Kidney (tissue), 14 donors: ENCODE data around the gene PKD2L1. TPM values are rescaled to one million over a fixed set of nuclear protein-coding genes. Genes with fewer than 3 reads are reported as not detected.

Experiments
- DNase-seq, 5 donors: peaks; one replicate each; pipeline ENCODE4 v3.0.0-alpha.2; 2013 to 2020
- FAIRE-seq: peaks from 2 replicates; lab custom pipeline; 2012; peaks lifted over from hg19 to GRCh38; lab: Jason Lieb, UNC
- H3K27ac ChIP-seq, 2 donors: one replicate each; pipeline ENCODE4 v1.7.0; 2013; ENCODE audit warnings: low read depth in 2 of 2, low read length in 2 of 2, inconsistent platforms in 1 of 2
- H3K27me3 ChIP-seq: one replicate; pipeline ENCODE4 v1.7.1; 2013; ENCODE audit warnings: low read length, inconsistent platforms; ENCODE audit not compliant: control insufficient read depth, insufficient read depth
- H3K36me3 ChIP-seq, 3 donors: one replicate each; pipeline versions ENCODE4 v1.7.0 to v1.7.1; 2013; ENCODE audit warnings: low read length in 3 of 3, control low read depth in 1 of 3, inconsistent platforms in 1 of 3; ENCODE audit not compliant: insufficient read depth in 3 of 3, control insufficient read depth in 2 of 3
- H3K4me1 ChIP-seq, 3 donors: one replicate each; pipeline versions ENCODE4 v1.7.0 to v1.7.1; 2013; ENCODE audit warnings: low read length in 3 of 3, inconsistent platforms in 1 of 3, low read depth in 1 of 3; ENCODE audit not compliant: control insufficient read depth in 2 of 3, insufficient read depth in 2 of 3
- H3K4me3 ChIP-seq, 3 donors: one replicate each; pipeline versions ENCODE4 v1.7.0 to v1.8.1; 2013; ENCODE audit warnings: low read length in 3 of 3, control low read depth in 1 of 3, inconsistent platforms in 1 of 3
- H3K9ac ChIP-seq, 3 donors: one replicate each; pipeline versions ENCODE4 v1.7.0 to v1.7.1; 2013; ENCODE audit warnings: low read length in 3 of 3, control low read depth in 1 of 3, inconsistent platforms in 1 of 3
- H3K9me3 ChIP-seq, 3 donors: one replicate each; pipeline versions ENCODE4 v1.7.0 to v1.7.1; 2013; ENCODE audit warnings: low read length in 3 of 3, control low read depth in 1 of 3, inconsistent platforms in 1 of 3; ENCODE audit not compliant: control insufficient read depth in 2 of 3, insufficient read depth in 1 of 3
- intact Hi-C: fragments of 100-400 bp; cut with DNase I; formaldehyde crosslinking; loops from one replicate; pipeline ENCODE4 v1.11.1; 2022
- polyA plus RNA-seq: library from polyadenylated mRNA; stranded (reverse); fragments of 350-450 nt; fragmentation: Illumina TruSeq; extraction: RNeasy Lipid Tissue Mini Kit (QIAGEN cat#74804); gene quantifications from one replicate; pipeline ENCODE4 v1.2.3, GENCODE V29; 2014; ENCODE audit warnings: low read depth, low replicate concordance; ENCODE audit not compliant: insufficient read depth
- total RNA-seq: library from RNA; stranded (reverse); fragmentation: NEBNext Ultra II Directional; extraction: Animal tissue kit (Norgen Biotek cat#: 25700); gene quantifications from one replicate; pipeline ENCODE4 v1.2.1, GENCODE V29; 2021
- TF ChIP-seq, protein P1 (sequence below): IDR thresholded peaks from 3 replicates; pipeline ENCODE4 v1.5.1; 2012; ENCODE audit warnings: mild to moderate bottlenecking, moderate library complexity, borderline replicate concordance; ENCODE audit not compliant: insufficient read depth; ENCODE audit errors: extremely low read depth
- donor health status: control.
- donor health status: control.
- donor health status: control.
- donor health status: control.
- donor health status: control.
- donor health status: DM: yes; HTN: yes; CAD: no.
- donor health status: Normal renal cell carcinoma (clear cell type).

The PKD2L1 gene
- total and polyA plus RNA-seq, 2 donors from 2014 or later = 0.17 TPM; not detected in 1

DNA sequence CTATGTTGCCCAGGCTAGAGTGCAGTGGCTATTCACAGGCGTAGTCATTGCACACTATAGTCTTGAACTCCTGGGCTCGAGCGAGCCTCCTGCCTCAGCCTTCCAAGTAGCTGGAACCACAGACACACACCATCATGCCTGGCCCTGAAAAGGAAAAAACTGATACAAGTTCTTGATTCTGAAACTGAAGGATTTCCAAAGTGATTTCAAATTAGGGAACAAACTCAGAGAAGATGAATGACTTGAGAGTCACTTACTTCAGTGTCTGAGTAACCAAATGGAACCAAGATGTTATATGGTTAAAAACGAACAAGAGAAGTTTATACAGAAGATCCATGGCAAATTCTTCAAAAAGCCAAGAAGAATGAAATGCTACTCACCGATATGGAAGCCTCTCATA, 77.0 kb downstream of the PKD2L1 start:
- H3K4me3 ChIP-seq = no peak overlapping the region
- peaks cover 5 to 40% (median 25%) of the 10 kb centered on the region in 3 donors for H3K36me3 ChIP-seq
- H3K27ac ChIP-seq = no peak overlapping the region
- H3K4me1 ChIP-seq = no peaks in the 10 kb centered on the region
- no peak for FAIRE-seq
- no peaks in the 10 kb centered on the region for H3K9me3 ChIP-seq
- no peaks in the 10 kb centered on the region for H3K27me3 ChIP-seq
- intact Hi-C loops = no loop called here
- no peak for DNase-seq
- no peak overlapping the region for H3K9ac ChIP-seq
- TF ChIP-seq, protein P1, sequence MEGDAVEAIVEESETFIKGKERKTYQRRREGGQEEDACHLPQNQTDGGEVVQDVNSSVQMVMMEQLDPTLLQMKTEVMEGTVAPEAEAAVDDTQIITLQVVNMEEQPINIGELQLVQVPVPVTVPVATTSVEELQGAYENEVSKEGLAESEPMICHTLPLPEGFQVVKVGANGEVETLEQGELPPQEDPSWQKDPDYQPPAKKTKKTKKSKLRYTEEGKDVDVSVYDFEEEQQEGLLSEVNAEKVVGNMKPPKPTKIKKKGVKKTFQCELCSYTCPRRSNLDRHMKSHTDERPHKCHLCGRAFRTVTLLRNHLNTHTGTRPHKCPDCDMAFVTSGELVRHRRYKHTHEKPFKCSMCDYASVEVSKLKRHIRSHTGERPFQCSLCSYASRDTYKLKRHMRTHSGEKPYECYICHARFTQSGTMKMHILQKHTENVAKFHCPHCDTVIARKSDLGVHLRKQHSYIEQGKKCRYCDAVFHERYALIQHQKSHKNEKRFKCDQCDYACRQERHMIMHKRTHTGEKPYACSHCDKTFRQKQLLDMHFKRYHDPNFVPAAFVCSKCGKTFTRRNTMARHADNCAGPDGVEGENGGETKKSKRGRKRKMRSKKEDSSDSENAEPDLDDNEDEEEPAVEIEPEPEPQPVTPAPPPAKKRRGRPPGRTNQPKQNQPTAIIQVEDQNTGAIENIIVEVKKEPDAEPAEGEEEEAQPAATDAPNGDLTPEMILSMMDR = no peak

DNA sequence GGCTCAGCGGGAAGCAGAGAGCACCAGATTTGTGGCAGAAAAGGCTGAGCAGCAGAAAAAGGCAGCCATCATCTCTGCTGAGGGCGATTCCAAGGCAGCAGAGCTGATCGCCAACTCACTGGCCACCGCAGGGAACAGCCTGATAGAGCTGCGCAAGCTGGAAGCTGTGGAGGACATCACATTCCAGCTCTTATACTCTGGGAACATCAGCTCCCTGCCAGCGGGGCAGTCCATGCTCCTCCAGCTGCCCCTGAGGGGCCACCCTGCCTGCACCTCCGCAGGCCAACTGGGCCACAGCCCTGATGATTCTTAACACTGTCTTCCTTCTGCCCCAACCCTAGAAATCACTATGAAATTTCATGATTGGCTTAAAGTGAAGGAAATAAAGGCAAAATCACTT, 81.2 kb downstream of the PKD2L1 start:
- FAIRE-seq (no peak), DNase-seq (no peak)
- Histone ChIP-seq H3K36me3 (peaks cover 5 to 31% (median 30%) of the 10 kb centered on the region in 3 donors), H3K9me3 (no peaks in the 10 kb centered on the region), H3K27ac (no peak overlapping the region), H3K27me3 (no peaks in the 10 kb centered on the region), H3K9ac (no peak overlapping the region), H3K4me3 (no peak overlapping the region), H3K4me1 (no peaks in the 10 kb centered on the region)
- intact Hi-C loops = no loop called here
- TF ChIP-seq, protein P1 = no peak

DNA sequence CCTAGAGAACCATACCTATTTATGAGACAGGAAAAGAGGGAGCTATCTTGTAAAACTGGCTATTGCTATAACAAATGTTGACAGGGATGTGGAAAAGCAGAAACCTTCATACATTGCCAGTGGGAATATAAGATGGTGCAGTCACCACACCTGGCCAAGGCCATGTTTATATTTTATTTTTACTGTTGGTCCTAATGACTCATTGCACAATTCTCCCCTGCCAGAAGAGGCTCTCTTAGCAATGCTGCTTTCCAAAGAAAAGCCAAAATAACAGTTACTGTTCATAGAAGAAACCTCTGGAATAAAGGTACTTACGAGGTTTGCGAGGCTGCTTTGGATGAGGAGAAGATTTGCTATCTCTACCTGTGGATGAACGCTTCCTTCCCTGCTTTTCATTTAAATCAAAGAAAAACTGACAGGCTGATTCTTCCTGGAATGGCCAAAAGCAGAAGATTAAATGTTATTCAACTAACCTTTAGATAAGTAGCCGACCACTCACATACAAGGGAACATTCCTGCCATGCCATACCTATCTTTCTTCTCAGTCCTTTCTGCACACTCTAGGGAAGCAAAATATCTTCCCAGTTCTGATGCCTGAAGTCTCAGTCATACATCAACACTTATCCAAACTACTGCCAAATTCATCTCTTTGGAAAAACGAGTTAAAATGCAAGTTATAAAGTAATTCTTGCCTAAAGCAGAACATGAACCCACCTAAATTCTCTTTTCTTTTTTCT, 84.4 kb downstream of the PKD2L1 start:
- FAIRE-seq (no peak), DNase-seq (no peak)
- Histone ChIP-seq H3K27ac (no peak overlapping the region), H3K4me3 (no peak overlapping the region), H3K9me3 (no peaks in the 10 kb centered on the region), H3K27me3 (no peaks in the 10 kb centered on the region), H3K9ac (no peak overlapping the region), H3K4me1 (no peaks in the 10 kb centered on the region), H3K36me3 (peaks cover 2 to 33% (median 29%) of the 10 kb centered on the region in 3 donors)
- intact Hi-C loops = no loop called here
- TF ChIP-seq, protein P1 = no peak

DNA sequence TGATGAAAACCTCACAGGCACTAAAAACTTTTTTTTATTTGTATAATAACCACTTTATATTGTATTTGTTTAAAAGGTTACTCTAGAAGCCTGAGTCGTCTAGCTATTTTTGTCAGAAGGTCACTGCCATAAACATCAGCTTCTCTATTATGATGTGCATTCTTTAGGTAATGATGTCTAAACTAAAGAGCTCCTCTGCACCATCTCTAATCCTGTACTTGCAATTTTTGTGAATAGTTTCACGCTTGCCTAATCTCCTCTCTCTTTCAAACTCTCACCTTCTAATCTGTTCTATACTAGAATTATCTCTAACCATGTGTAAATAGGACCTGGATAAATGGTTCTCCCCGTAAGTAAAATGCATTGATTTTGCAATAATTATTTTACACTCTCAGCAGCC, 90.2 kb downstream of the PKD2L1 start:
- DNase-seq (no peak), FAIRE-seq (no peak)
- TF ChIP-seq, protein P1 = no peak
- H3K4me3 ChIP-seq = no peak overlapping the region
- no peaks in the 10 kb centered on the region for H3K9me3 ChIP-seq
- H3K9ac ChIP-seq = no peak overlapping the region
- H3K27me3 ChIP-seq = no peaks in the 10 kb centered on the region
- no peaks in the 10 kb centered on the region for H3K4me1 ChIP-seq
- no peak overlapping the region for H3K27ac ChIP-seq
- peaks cover 7 to 34% (median 31%) of the 10 kb centered on the region in 3 donors for H3K36me3 ChIP-seq
- intact Hi-C loops = no loop called here
